ENCODE results near the gene PAIP2B.
"Not testable (repeated sequence)": the region's sequence is repeated elsewhere in the genome, so short reads cannot be mapped to it uniquely, and the experiment has no call there.

Gene PAIP2B

GRCh38 chr2:71215447-71215846 is 11.5 kb downstream of the PAIP2B start:
- no peak for DNase-seq

GRCh38 chr2:71212336-71212735 is 14.6 kb downstream of the PAIP2B start:
- DNase-seq: no peak

- no peak for DNase-seq
Measured at GRCh38 chr2:71210292-71210691, 16.6 kb downstream of the PAIP2B start.

- DNase-seq: no peak
Measured at GRCh38 chr2:71208756-71209155, 18.1 kb downstream of the PAIP2B start.

- DNase-seq: no peak
Measured at GRCh38 chr2:71207601-71208000, 19.3 kb downstream of the PAIP2B start.

- DNase-seq: no peak
Measured at GRCh38 chr2:71206271-71206670, 20.6 kb downstream of the PAIP2B start.

GRCh38 chr2:71191570-71191943 is 35.3 kb downstream of the PAIP2B start:
- DNase-seq: no peak

- DNase-seq: no peak
Measured at GRCh38 chr2:71190656-71191569, 36.0 kb downstream of the PAIP2B start.

GRCh38 chr2:71187589-71187988 is 39.3 kb downstream of the PAIP2B start:
- DNase-seq: no peak

GRCh38 chr2:71186973-71187372 is 39.9 kb downstream of the PAIP2B start:
- DNase-seq: no peak

- not testable (repeated sequence) for DNase-seq
Measured at GRCh38 chr2:71183306-71184115, 43.4 kb downstream of the PAIP2B start.

GRCh38 chr2:71181316-71181715 is 45.6 kb downstream of the PAIP2B start:
- DNase-seq: no peak

GRCh38 chr2:71178836-71179235 is 48.1 kb downstream of the PAIP2B start:
- DNase-seq: not testable (repeated sequence)

- no peak for DNase-seq
Measured at GRCh38 chr2:71174207-71174606, 52.7 kb downstream of the PAIP2B start.

- DNase-seq: no peak
Measured at GRCh38 chr2:71173096-71173495, 53.8 kb downstream of the PAIP2B start.

GRCh38 chr2:71166812-71167211 is 60.1 kb downstream of the PAIP2B start:
- no peak for DNase-seq

GRCh38 chr2:71157124-71157793 is 69.6 kb downstream of the PAIP2B start:
- peak; percentile 60 for DNase-seq

GRCh38 chr2:71156573-71156972 is 70.3 kb downstream of the PAIP2B start:
- DNase-seq: no peak

- DNase-seq: no peak
Measured at GRCh38 chr2:71155846-71156245, 71.1 kb downstream of the PAIP2B start.

- no peak for DNase-seq
Measured at GRCh38 chr2:71154798-71155197, 72.1 kb downstream of the PAIP2B start.

GRCh38 chr2:71154279-71154678 is 72.6 kb downstream of the PAIP2B start:
- no peak for DNase-seq

GRCh38 chr2:71153585-71154224 is 73.2 kb downstream of the PAIP2B start:
- no peak for DNase-seq

GRCh38 chr2:71151620-71152019 is 75.3 kb downstream of the PAIP2B start:
- no peak for DNase-seq

All from activated CD4-positive, alpha-beta T cell treated with anti-CD3 and anti-CD28 coated beads, Interleukin-2, amount 50 U/mL, for 1 hour (primary cell).